Liver (tissue), 9 donors: ENCODE measurements around the gene DICER1. TPM values are rescaled to one million over a fixed set of nuclear protein-coding genes. Genes with fewer than 3 reads are reported as not detected.

Experiments used
- DNase-seq: peaks from one replicate; pipeline ENCODE4 v3.0.0-alpha.2; 2017; ENCODE audit warnings: low spot score
- H3K27ac ChIP-seq, 2 donors: one replicate each; pipeline ENCODE4 v1.7.0; 2013; ENCODE audit warnings: inconsistent platforms in 2 of 2, low read length in 2 of 2, control low read depth in 1 of 2, low read depth in 1 of 2, mild to moderate bottlenecking in 1 of 2
- H3K27me3 ChIP-seq, 4 donors: one replicate each; pipeline versions ENCODE4 v1.6.1 to v1.7.0; 2013; ENCODE audit warnings: low read length in 3 of 4, inconsistent platforms in 1 of 4, mild to moderate bottlenecking in 1 of 4, moderate library complexity in 1 of 4; ENCODE audit not compliant: control insufficient read depth in 4 of 4, insufficient read depth in 4 of 4
- H3K36me3 ChIP-seq, 4 donors: one replicate each; pipeline versions ENCODE4 v1.6.1 to v1.7.0; 2013; ENCODE audit warnings: low read length in 3 of 4, mild to moderate bottlenecking in 3 of 4, low read depth in 1 of 4, moderate library complexity in 1 of 4; ENCODE audit not compliant: control insufficient read depth in 4 of 4, insufficient read depth in 3 of 4
- H3K4me1 ChIP-seq, 4 donors: one replicate each; pipeline versions ENCODE4 v1.6.1 to v1.7.0; 2013; ENCODE audit warnings: low read length in 3 of 4, mild to moderate bottlenecking in 3 of 4, moderate library complexity in 1 of 4; ENCODE audit not compliant: control insufficient read depth in 4 of 4, insufficient read depth in 4 of 4
- H3K4me3 ChIP-seq, 3 donors: one replicate each; pipeline versions ENCODE4 v1.6.1 to v1.7.0; 2013; ENCODE audit warnings: low read length in 3 of 3, control low read depth in 1 of 3, low read depth in 1 of 3, mild to moderate bottlenecking in 1 of 3
- H3K9ac ChIP-seq, 2 donors: one replicate each; pipeline ENCODE4 v1.7.0; 2013; ENCODE audit warnings: low read length in 2 of 2, mild to moderate bottlenecking in 2 of 2, moderate library complexity in 2 of 2, control low read depth in 1 of 2, low read depth in 1 of 2
- H3K9me3 ChIP-seq, 4 donors: one replicate each; pipeline versions ENCODE4 v1.6.1 to v1.7.0; 2013; ENCODE audit warnings: low read length in 3 of 4; ENCODE audit not compliant: control insufficient read depth in 4 of 4
- EGR1 ChIP-seq, 2 donors: IDR thresholded peaks; 2 replicates each; pipeline ENCODE4 v1.6.1; 2016 to 2018; ENCODE audit warnings: antibody characterized with exemption in 2 of 2, low read depth in 2 of 2
- FOXA1 ChIP-seq: IDR thresholded peaks from 2 replicates; pipeline ENCODE4 v1.6.1; 2016; ENCODE audit warnings: antibody characterized with exemption
- FOXA2 ChIP-seq: IDR thresholded peaks from 2 replicates; pipeline ENCODE4 v1.6.1; 2016; ENCODE audit warnings: antibody characterized with exemption
- GABPA ChIP-seq, 2 donors: IDR thresholded peaks in 1 of 2; conservative IDR thresholded peaks in 1 of 2; 2 replicates each; pipeline ENCODE4 v1.6.1; 2016; ENCODE audit warnings: antibody characterized with exemption in 2 of 2, mild to moderate bottlenecking in 1 of 2, moderate library complexity in 1 of 2
- HNF4A ChIP-seq, 2 donors: conservative IDR thresholded peaks; 2 replicates each; pipeline ENCODE4 v1.6.1; 2016; ENCODE audit warnings: antibody characterized with exemption in 2 of 2, mild to moderate bottlenecking in 2 of 2
- HNF4G ChIP-seq: IDR thresholded peaks from 2 replicates; pipeline ENCODE4 v1.6.1; 2016; ENCODE audit warnings: antibody characterized with exemption
- JUND ChIP-seq, 2 donors: IDR thresholded peaks; 2 replicates each; pipeline ENCODE4 v1.6.1; 2016; ENCODE audit warnings: antibody characterized with exemption in 2 of 2
- NR2F2 ChIP-seq: IDR thresholded peaks from 2 replicates; pipeline ENCODE4 v1.6.1; 2016; ENCODE audit warnings: antibody characterized with exemption
- RAD21 ChIP-seq, 2 donors: IDR thresholded peaks; 2 replicates each; pipeline ENCODE4 v1.6.1; 2016; ENCODE audit warnings: antibody characterized with exemption in 2 of 2, mild to moderate bottlenecking in 2 of 2
- RXRA ChIP-seq, 2 donors: IDR thresholded peaks; 2 replicates each; pipeline ENCODE4 v1.6.1; 2017 to 2018; ENCODE audit warnings: antibody characterized with exemption in 2 of 2, mild to moderate bottlenecking in 1 of 2
- SP1 ChIP-seq: IDR thresholded peaks from 2 replicates; pipeline ENCODE4 v1.6.1; 2018; ENCODE audit warnings: antibody characterized with exemption, mild to moderate bottlenecking
- TAF1 ChIP-seq: conservative IDR thresholded peaks from 2 replicates; pipeline ENCODE4 v1.6.1; 2016; ENCODE audit warnings: antibody characterized with exemption, mild to moderate bottlenecking
- YY1 ChIP-seq: IDR thresholded peaks from 2 replicates; pipeline ENCODE4 v1.6.1; 2016; ENCODE audit warnings: antibody characterized with exemption, mild to moderate bottlenecking
- WGBS: extraction: QIAGEN DNeasy Blood & Tissue Kit; methylation state at CpG from one replicate; pipeline ENCODE4 v1.1.7; 2013; 5-methylcytosine and 5-hydroxymethylcytosine counted together
- polyA plus RNA-seq, 2 donors: library from polyadenylated mRNA; stranded (reverse) in 1 of 2; unstranded in 1 of 2; fragments of 200-250 nt in 1 of 2; fragments of >200 nt in 1 of 2; fragmentation: Nextera tagmentation in 1 of 2; extraction: Ambion mirVana in 1 of 2; gene quantifications; one replicate each; pipeline versions ENCODE4 v1.2.1 to v1.2.3, GENCODE V29; 2013 to 2015
- total RNA-seq, 2 donors: library from RNA; depleted of rRNA; stranded (reverse); fragments of >200 nt; gene quantifications; one replicate each; pipeline ENCODE4 v1.2.3, GENCODE V29; 2014
- TF ChIP-seq, protein P1 (sequence below): IDR thresholded peaks from 2 replicates; pipeline ENCODE4 v1.6.1; 2016; ENCODE audit warnings: antibody characterized with exemption
- TF ChIP-seq, protein P2 (sequence below): IDR thresholded peaks from 2 replicates; pipeline ENCODE4 v1.6.1; 2016; ENCODE audit warnings: antibody characterized with exemption, mild to moderate bottlenecking
- TF ChIP-seq, protein P3 (sequence below): IDR thresholded peaks from 2 replicates; pipeline ENCODE4 v1.6.1; 2016; ENCODE audit warnings: antibody characterized with exemption
- TF ChIP-seq, protein P4 (sequence below): fragments of 150-350 bp; IDR thresholded peaks from 2 replicates; pipeline ENCODE4 v1.5.1; 2017; ENCODE audit warnings: improper control_type of control experiment, low read depth, low read length; ENCODE audit not compliant: missing input control
- TF ChIP-seq, protein P5 (sequence below): IDR thresholded peaks from 2 replicates; pipeline ENCODE4 v1.6.1; 2016; ENCODE audit warnings: antibody characterized with exemption
- donor health status: healthy.
- donor health status: healthy.
- donor health status: healthy.
- donor health status: healthy.
- donor health status: healthy.

The DICER1 gene
- total and polyA plus RNA-seq, 4 donors = 7.5 to 43.6 (median 20.3) TPM

DNA sequence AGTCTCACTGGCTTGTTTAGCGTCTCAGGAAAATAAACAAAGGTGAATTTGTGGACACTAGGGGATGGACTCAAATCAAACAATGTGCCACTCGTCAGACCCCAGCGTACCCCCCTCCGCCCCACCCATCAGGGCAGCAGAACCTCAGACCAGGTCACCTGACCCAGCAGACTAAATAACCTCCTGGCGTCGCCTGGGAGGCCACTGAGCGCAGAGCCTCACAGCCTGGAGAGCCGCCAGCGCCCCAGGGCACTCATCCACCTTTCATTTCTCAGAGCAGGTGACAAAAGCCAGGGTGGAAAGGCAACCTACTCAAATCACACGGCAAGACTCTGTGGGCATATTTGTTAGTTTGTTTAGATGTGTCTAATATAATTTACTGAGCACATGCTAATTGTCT is 100.9 kb downstream of the DICER1 start:
- DNase-seq = no peak
- 63% methylated on average over 10 of the region's 10 CpGs for WGBS

DNA sequence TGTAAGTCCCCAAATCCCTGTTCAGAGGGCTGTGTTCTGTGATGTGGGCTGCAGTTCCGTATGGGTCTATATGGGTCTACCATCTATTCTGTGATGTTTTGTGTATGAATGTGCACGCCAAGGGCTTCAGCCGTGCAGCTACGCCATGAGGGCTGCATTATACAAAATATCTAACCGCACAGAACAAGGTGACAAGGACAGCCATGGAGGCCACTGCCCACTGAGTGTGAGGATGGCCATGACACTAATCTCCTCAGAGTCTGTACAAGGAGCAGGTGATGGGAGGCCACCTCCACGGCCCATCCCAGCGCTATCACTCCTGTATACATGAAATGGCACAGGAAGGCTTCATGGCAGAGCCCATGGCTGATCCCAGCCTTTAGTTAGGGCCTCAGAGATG is 102.0 kb downstream of the DICER1 start:
- DNase-seq = no peak
- no peak overlapping the region for H3K9ac ChIP-seq
- 95% methylated on average over 7 of the region's 7 CpGs for WGBS
- no peak for TF ChIP-seq NR2F2
- TF ChIP-seq GABPA (IDR thresholded peaks at IDR 0.05 in 1 of 2, conservative IDR thresholded peaks at IDR 0.05 in 1 of 2) = no peak
- TF ChIP-seq HNF4G = no peak
- TF ChIP-seq SP1 = no peak
- TF ChIP-seq, protein P1, sequence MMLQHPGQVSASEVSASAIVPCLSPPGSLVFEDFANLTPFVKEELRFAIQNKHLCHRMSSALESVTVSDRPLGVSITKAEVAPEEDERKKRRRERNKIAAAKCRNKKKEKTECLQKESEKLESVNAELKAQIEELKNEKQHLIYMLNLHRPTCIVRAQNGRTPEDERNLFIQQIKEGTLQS = no peak
- TF ChIP-seq FOXA1 = no peak
- no peak for TF ChIP-seq RXRA (IDR thresholded peaks at IDR 0.05)
- TF ChIP-seq TAF1 = no peak
- TF ChIP-seq RAD21 (IDR thresholded peaks at IDR 0.05) = no peak
- TF ChIP-seq FOXA2 = no peak
- TF ChIP-seq HNF4A (conservative IDR thresholded peaks at IDR 0.05) = no peak
- TF ChIP-seq, protein P2, sequence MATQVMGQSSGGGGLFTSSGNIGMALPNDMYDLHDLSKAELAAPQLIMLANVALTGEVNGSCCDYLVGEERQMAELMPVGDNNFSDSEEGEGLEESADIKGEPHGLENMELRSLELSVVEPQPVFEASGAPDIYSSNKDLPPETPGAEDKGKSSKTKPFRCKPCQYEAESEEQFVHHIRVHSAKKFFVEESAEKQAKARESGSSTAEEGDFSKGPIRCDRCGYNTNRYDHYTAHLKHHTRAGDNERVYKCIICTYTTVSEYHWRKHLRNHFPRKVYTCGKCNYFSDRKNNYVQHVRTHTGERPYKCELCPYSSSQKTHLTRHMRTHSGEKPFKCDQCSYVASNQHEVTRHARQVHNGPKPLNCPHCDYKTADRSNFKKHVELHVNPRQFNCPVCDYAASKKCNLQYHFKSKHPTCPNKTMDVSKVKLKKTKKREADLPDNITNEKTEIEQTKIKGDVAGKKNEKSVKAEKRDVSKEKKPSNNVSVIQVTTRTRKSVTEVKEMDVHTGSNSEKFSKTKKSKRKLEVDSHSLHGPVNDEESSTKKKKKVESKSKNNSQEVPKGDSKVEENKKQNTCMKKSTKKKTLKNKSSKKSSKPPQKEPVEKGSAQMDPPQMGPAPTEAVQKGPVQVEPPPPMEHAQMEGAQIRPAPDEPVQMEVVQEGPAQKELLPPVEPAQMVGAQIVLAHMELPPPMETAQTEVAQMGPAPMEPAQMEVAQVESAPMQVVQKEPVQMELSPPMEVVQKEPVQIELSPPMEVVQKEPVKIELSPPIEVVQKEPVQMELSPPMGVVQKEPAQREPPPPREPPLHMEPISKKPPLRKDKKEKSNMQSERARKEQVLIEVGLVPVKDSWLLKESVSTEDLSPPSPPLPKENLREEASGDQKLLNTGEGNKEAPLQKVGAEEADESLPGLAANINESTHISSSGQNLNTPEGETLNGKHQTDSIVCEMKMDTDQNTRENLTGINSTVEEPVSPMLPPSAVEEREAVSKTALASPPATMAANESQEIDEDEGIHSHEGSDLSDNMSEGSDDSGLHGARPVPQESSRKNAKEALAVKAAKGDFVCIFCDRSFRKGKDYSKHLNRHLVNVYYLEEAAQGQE = no peak
- TF ChIP-seq YY1 = no peak
- TF ChIP-seq JUND (IDR thresholded peaks at IDR 0.05) = no peak
- TF ChIP-seq, protein P3, sequence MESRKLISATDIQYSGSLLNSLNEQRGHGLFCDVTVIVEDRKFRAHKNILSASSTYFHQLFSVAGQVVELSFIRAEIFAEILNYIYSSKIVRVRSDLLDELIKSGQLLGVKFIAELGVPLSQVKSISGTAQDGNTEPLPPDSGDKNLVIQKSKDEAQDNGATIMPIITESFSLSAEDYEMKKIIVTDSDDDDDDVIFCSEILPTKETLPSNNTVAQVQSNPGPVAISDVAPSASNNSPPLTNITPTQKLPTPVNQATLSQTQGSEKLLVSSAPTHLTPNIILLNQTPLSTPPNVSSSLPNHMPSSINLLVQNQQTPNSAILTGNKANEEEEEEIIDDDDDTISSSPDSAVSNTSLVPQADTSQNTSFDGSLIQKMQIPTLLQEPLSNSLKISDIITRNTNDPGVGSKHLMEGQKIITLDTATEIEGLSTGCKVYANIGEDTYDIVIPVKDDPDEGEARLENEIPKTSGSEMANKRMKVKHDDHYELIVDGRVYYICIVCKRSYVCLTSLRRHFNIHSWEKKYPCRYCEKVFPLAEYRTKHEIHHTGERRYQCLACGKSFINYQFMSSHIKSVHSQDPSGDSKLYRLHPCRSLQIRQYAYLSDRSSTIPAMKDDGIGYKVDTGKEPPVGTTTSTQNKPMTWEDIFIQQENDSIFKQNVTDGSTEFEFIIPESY = no peak
- TF ChIP-seq EGR1 (IDR thresholded peaks at IDR 0.05; ENCODE audit: low read depth in 2 of 2) = no peak
- TF ChIP-seq, protein P4, sequence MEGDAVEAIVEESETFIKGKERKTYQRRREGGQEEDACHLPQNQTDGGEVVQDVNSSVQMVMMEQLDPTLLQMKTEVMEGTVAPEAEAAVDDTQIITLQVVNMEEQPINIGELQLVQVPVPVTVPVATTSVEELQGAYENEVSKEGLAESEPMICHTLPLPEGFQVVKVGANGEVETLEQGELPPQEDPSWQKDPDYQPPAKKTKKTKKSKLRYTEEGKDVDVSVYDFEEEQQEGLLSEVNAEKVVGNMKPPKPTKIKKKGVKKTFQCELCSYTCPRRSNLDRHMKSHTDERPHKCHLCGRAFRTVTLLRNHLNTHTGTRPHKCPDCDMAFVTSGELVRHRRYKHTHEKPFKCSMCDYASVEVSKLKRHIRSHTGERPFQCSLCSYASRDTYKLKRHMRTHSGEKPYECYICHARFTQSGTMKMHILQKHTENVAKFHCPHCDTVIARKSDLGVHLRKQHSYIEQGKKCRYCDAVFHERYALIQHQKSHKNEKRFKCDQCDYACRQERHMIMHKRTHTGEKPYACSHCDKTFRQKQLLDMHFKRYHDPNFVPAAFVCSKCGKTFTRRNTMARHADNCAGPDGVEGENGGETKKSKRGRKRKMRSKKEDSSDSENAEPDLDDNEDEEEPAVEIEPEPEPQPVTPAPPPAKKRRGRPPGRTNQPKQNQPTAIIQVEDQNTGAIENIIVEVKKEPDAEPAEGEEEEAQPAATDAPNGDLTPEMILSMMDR = no peak

More for the DNA sequence above, 100.9 kb downstream of the DICER1 start:
- H3K4me1 ChIP-seq = no peaks in the 10 kb centered on the region
- no peak overlapping the region for H3K4me3 ChIP-seq
- H3K27ac ChIP-seq = no peak overlapping the region
- TF ChIP-seq TAF1 (no peak), FOXA1 (no peak), EGR1 (IDR thresholded peaks at IDR 0.05; ENCODE audit: low read depth in 2 of 2) (no peak), GABPA (IDR thresholded peaks at IDR 0.05 in 1 of 2, conservative IDR thresholded peaks at IDR 0.05 in 1 of 2) (no peak), RXRA (IDR thresholded peaks at IDR 0.05) (no peak), JUND (IDR thresholded peaks at IDR 0.05) (no peak), HNF4A (conservative IDR thresholded peaks at IDR 0.05) (no peak), YY1 (no peak), NR2F2 (no peak)
- TF ChIP-seq, protein P5, sequence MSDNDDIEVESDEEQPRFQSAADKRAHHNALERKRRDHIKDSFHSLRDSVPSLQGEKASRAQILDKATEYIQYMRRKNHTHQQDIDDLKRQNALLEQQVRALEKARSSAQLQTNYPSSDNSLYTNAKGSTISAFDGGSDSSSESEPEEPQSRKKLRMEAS = no peak
- TF ChIP-seq, protein P2 = no peak
- no peaks in the 10 kb centered on the region for H3K9me3 ChIP-seq
- H3K9ac ChIP-seq = no peak overlapping the region
- H3K36me3 ChIP-seq = no peaks in the 10 kb centered on the region
- no peaks in the 10 kb centered on the region for H3K27me3 ChIP-seq

More for the DNA sequence above, 102.0 kb downstream of the DICER1 start:
- H3K4me3 ChIP-seq = no peak overlapping the region
- no peaks in the 10 kb centered on the region for H3K4me1 ChIP-seq
- no peak overlapping the region for H3K27ac ChIP-seq
- H3K36me3 ChIP-seq = no peaks in the 10 kb centered on the region
- no peaks in the 10 kb centered on the region for H3K27me3 ChIP-seq
- H3K9me3 ChIP-seq = no peaks in the 10 kb centered on the region
